HG03575 (cell line): Measurements from ENCODE around the gene MOCS3.

Experiments used
- ATAC-seq: cut with Tn5 transposase; IDR thresholded peaks from one replicate; pipeline ENCODE4 v1.9.1; 2021; ENCODE audit not compliant: unreplicated experiment, insufficient number of reproducible peaks, low FRiP score; ENCODE audit errors: extremely low read depth

Gene MOCS3

GRCh38 chr20:51004781-51005180 lies 46.2 kb downstream of the MOCS3 start:
- ATAC-seq = no peak

- no peak for ATAC-seq
Measured at GRCh38 chr20:51005214-51005613, 46.6 kb downstream of the MOCS3 start.

DNA sequence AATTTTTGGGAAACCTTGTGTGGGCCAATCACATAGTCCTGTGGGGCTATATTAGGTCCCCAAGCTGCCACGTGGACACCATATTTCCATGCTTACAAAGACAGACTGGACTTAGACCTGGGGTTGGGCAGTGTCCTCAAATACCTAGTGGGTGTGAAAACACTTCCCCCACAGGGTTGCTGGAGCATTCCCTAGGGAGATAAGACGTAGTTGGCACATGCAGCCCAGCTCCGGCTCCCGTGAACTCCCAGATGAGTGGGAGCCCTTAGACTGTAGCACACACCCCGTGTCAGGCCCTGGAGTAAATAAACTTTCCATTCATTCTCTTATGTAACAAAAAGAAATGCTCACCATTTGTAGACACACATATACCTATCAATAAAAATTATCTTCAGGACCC lies 50.1 kb downstream of the MOCS3 start:
- ATAC-seq = no peak

GRCh38 chr20:51009303-51010042 lies 50.9 kb downstream of the MOCS3 start:
- ATAC-seq = no peak

GRCh38 chr20:51010043-51010365 lies 51.4 kb downstream of the MOCS3 start:
- no peak for ATAC-seq

- ATAC-seq = no peak
Measured at GRCh38 chr20:51010932-51011331, 52.3 kb downstream of the MOCS3 start.

GRCh38 chr20:51011479-51011878 lies 52.9 kb downstream of the MOCS3 start:
- ATAC-seq = no peak

DNA sequence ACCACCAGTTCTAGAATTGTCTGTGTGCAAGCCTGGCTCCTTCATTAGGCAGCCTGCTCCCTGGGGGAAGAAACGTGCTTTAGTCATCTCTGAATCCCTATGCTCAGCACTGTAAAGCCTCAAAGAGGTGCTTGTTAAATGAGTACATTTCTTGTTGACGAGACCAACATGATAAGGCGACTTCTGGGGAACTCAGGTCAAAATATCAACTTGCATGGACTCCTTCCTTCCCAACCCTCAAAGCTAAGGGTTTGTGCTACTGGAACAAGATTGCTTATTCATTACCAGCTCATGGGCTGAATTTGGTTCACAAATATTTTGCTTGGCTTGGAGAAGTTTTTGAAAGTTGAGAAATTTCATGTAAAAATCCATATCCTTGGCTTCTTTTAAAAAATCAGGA lies 53.7 kb downstream of the MOCS3 start:
- no peak for ATAC-seq
